GM12878 (cell line): ENCODE data around the gene CD248. TPM values are rescaled to one million over a fixed set of nuclear protein-coding genes. Genes with fewer than 3 reads are reported as not detected.

Experiments
- ATAC-seq: fragments of 200-7000 bp; cut with Tn5 transposase; 3 replicates; pipeline ENCODE4 v1.9.1; 2020; ENCODE audit warnings: mild to moderate bottlenecking, moderate library complexity
- BruUV-seq: library from RNA; stranded (reverse); fragments of 400-500 nt; replicated peaks from 2 replicates; lab custom pipeline; 2021; lab: Mats Ljungman, UMichigan
- CTCF ChIA-PET: fragments of 300-600 bp; sonication (Branson Sonifier 250); formaldehyde crosslinking; extraction: SDS; loops from one replicate; lab custom pipeline; 2021; ENCODE audit warnings: inconsistent platforms; lab: Yijun Ruan, JAX
- POLR2A ChIA-PET: fragments of 350-600 bp; formaldehyde crosslinking; extraction: SDS; loops from one replicate; lab custom pipeline; 2021; ENCODE audit warnings: inconsistent platforms; lab: Charles Lee
- RAD21 ChIA-PET: fragments of 300-600 bp; sonication (Branson Sonifier 250); formaldehyde crosslinking; loops from one replicate; lab custom pipeline; 2023; ENCODE audit warnings: antibody characterized with exemption; ENCODE audit not compliant: unreplicated experiment; lab: Charles Lee
- SMC1A ChIA-PET: fragments of 300-600 bp; sonication (Branson Sonifier 250); formaldehyde crosslinking; loops from one replicate; lab custom pipeline; 2023; ENCODE audit not compliant: unreplicated experiment, uncharacterized antibody; lab: Charles Lee
- DNase-seq: peaks from one replicate; pipeline ENCODE4 v3.0.0-alpha.2; 2011; ENCODE audit warnings: low read depth, low spot score
- FAIRE-seq: peaks from 3 replicates; lab custom pipeline; 2011; peaks lifted over from hg19 to GRCh38; lab: Jason Lieb, UNC
- H2AFZ ChIP-seq: 2 replicates; pipeline ENCODE4 v1.6.0; 2011; ENCODE audit warnings: low read depth, low read length, control low read depth; ENCODE audit not compliant: control insufficient read depth
- H3K27ac ChIP-seq: 2 replicates; pipeline ENCODE4 v1.5.1; 2011; ENCODE audit warnings: control low read depth; ENCODE audit not compliant: control insufficient read depth, insufficient read depth
- H3K27me3 ChIP-seq, 2 experiments: replicated peaks in 1 of 2; 2 replicates each; pipeline versions ENCODE4 v1.6.0 to v1.6.1; 2011; ENCODE audit warnings: low read length in 1 of 2; ENCODE audit not compliant: control insufficient read depth in 2 of 2, insufficient read depth in 2 of 2
- H3K36me3 ChIP-seq, 2 experiments: 2 replicates each; pipeline ENCODE4 v1.5.1; 2011; ENCODE audit warnings: low read length in 1 of 2; ENCODE audit not compliant: control insufficient read depth in 2 of 2, insufficient read depth in 2 of 2
- H3K4me1 ChIP-seq: 2 replicates; pipeline ENCODE4 v1.6.1; 2011; ENCODE audit warnings: mild to moderate bottlenecking, low read length, moderate library complexity, mixed read lengths; ENCODE audit not compliant: control insufficient read depth, insufficient read depth
- H3K4me2 ChIP-seq: 2 replicates; pipeline ENCODE4 v1.6.0; 2011; ENCODE audit warnings: control low read depth; ENCODE audit not compliant: control insufficient read depth, insufficient read depth
- H3K4me3 ChIP-seq: fragments of 200-600 bp; sonication (generic); 2 replicates; pipeline ENCODE4 v1.5.1; 2016
- H3K79me2 ChIP-seq: 2 replicates; pipeline ENCODE4 v1.6.0; 2011; ENCODE audit warnings: low read length; ENCODE audit not compliant: control insufficient read depth, insufficient read depth
- H3K9ac ChIP-seq: 2 replicates; pipeline ENCODE4 v1.8.0; 2011; ENCODE audit warnings: low read length, control low read depth, mixed read lengths; ENCODE audit not compliant: control insufficient read depth, insufficient read depth
- H3K9me3 ChIP-seq: replicated peaks from 3 replicates; pipeline ENCODE4 v1.5.1; 2011; ENCODE audit warnings: mild to moderate bottlenecking, low read length; ENCODE audit not compliant: control insufficient read depth, insufficient read depth
- H4K20me1 ChIP-seq: 2 replicates; pipeline ENCODE4 v1.6.0; 2011; ENCODE audit not compliant: control insufficient read depth, insufficient read depth
- CBX5 ChIP-seq: sonication (generic); IDR thresholded peaks from 2 replicates; pipeline ENCODE4 v1.6.1; 2016; ENCODE audit warnings: low read depth, moderate library complexity, mild to moderate bottlenecking, inconsistent platforms
- SREBF2 ChIP-seq: IDR thresholded peaks from 2 replicates; pipeline ENCODE4 v1.6.1; 2012; ENCODE audit warnings: mild to moderate bottlenecking, low read length
- ZNF687 ChIP-seq: fragments of 450-650 bp; IDR thresholded peaks from 2 replicates; pipeline ENCODE4 v1.6.1; 2017; ENCODE audit warnings: mild to moderate bottlenecking, moderate library complexity
- WGBS: methylation state at CpG from one replicate; pipeline ENCODE4 v1.1.6; 2016; ENCODE audit warnings: low lambda C conversion rate; ENCODE audit not compliant: insufficient replicate concordance, insufficient coverage; ENCODE audit errors: missing lambda C conversion rate; 5-methylcytosine and 5-hydroxymethylcytosine counted together
- in situ Hi-C: fragments of 300-500 bp; cut with MboI; formaldehyde crosslinking; loops from 9 replicates; pipeline ENCODE4 v1.14.3; 2018; ENCODE audit warnings: mixed read lengths
- intact Hi-C: fragments of 100-400 bp; cut with micrococcal nuclease; formaldehyde crosslinking; loops from one replicate; pipeline ENCODE4 v1.14.2; 2022; ENCODE audit not compliant: unreplicated experiment
- polyA plus RNA-seq, 11 experiments: library from polyadenylated mRNA; depleted of rRNA in 4 of 11; unstranded in 6 of 11; stranded (reverse) in 5 of 11; fragments of >200 nt; fragmentation: Nextera tagmentation in 4 of 11; fragmentation: Illumina TruSeq in 1 of 11; extraction: Ambion mirVana in 4 of 11; extraction: Trizol in 1 of 11; gene quantifications; 1 replicate in 1 of 11; 2 replicates in 10 of 11; pipeline versions ENCODE4 v1.2.1 to v1.2.3, GENCODE V29; 2011 to 2016; ENCODE audit warnings: inconsistent platforms in 2 of 11, missing spikeins in 2 of 11, low read depth in 1 of 11
- total RNA-seq, 4 experiments: library from RNA; depleted of rRNA in 3 of 4; stranded (reverse); fragments of >200 nt in 3 of 4; fragmentation: Illumina TruSeq in 1 of 4; extraction: Trizol in 1 of 4; gene quantifications; 2 replicates each; pipeline versions ENCODE4 v1.2.1 to v1.2.3, GENCODE V29; 2013 to 2021

The CD248 gene
- total and polyA plus RNA-seq, 10 of the 15 experiments (the other 5 are each of a cell fraction or from before 2014, with no cell fraction given) = 0.10 to 0.21 (median 0.20) TPM; not detected in 7

GRCh38 chr11:66315498-66315885 lies 1.4 kb downstream of the CD248 start (continued):
- no peak for TF ChIP-seq ZNF687
- TF ChIP-seq SREBF2 = no peak
- TF ChIP-seq, all 136 proteins: peak for 0

- H3K4me1 ChIP-seq = peaks cover 18% of the 10 kb centered on the region
- H3K9me3 ChIP-seq = no peaks in the 10 kb centered on the region; the same call in 2 of the 3 replicates
- no peak overlapping the region for H3K4me3 ChIP-seq
- H3K27me3 ChIP-seq = no peaks in the 10 kb centered on the region; a peak in 1 of 4 replicates
- TF ChIP-seq CBX5 = no peak
- TF ChIP-seq, all 136 proteins: peak for 0
- no peaks in the 10 kb centered on the region for H3K79me2 ChIP-seq
- in situ Hi-C loops = no loop called here
- no TSS peak for BruUV-seq
- FAIRE-seq (no peak), DNase-seq (no peak), ATAC-seq (no peak)
- no peak overlapping the region for H3K27ac ChIP-seq
- ChIA-PET POLR2A (no interaction called here), CTCF (interaction anchor here (0.9 to 6.1 kb wide), 2 partner anchors 72 to 73 kb away, joined by 3 to 166 read pairs; no protein-coding TSS in a partner anchor), SMC1A (interaction anchor here (0.7 kb wide), 1 partner anchor 14 kb away, joined by 3 read pairs; no protein-coding TSS in a partner anchor), RAD21 (no interaction called here)
- 48% methylated on average over 17 of the region's 17 CpGs for WGBS
- no peaks in the 10 kb centered on the region for H3K36me3 ChIP-seq
- intact Hi-C loops = no loop called here
- H4K20me1 ChIP-seq = no peaks in the 10 kb centered on the region
- H3K4me2 ChIP-seq = no peak overlapping the region
- no peak overlapping the region for H3K9ac ChIP-seq
- H2AFZ ChIP-seq = no peak overlapping the region
These were observed 2.0 kb downstream of the CD248 start for GRCh38 chr11:66314561-66315497.
